Thyroid gland (tissue), 4 donors: ENCODE results near the gene ZMYM4. TPM values are rescaled to one million over a fixed set of nuclear protein-coding genes. Genes with fewer than 3 reads are reported as not detected.

Experiments used
- DNase-seq, 2 donors: peaks; one replicate each; pipeline ENCODE4 v3.0.0-alpha.2; 2019
- H3K27ac ChIP-seq, 3 donors: fragments of 200-600 bp; sonication (generic); 1 replicate in 2 of 3; 2 replicates in 1 of 3; pipeline ENCODE4 v1.5.1; 2016 to 2019; ENCODE audit warnings: mild to moderate bottlenecking in 1 of 3, moderate library complexity in 1 of 3
- H3K27me3 ChIP-seq: fragments of 200-600 bp; sonication (generic); one replicate; pipeline ENCODE4 v1.5.1; 2019
- H3K36me3 ChIP-seq, 2 donors: fragments of 200-600 bp; sonication (generic); one replicate each; pipeline ENCODE4 v1.5.1; 2016 to 2019
- H3K4me1 ChIP-seq, 2 donors: fragments of 200-600 bp; sonication (generic); one replicate each; pipeline ENCODE4 v1.5.1; 2017 to 2019
- H3K4me3 ChIP-seq, 3 donors: fragments of 200-600 bp; sonication (generic); replicated peaks in 1 of 3; 1 replicate in 2 of 3; 2 replicates in 1 of 3; pipeline ENCODE4 v1.5.1; 2016; ENCODE audit warnings: mild to moderate bottlenecking in 1 of 3
- H3K9me3 ChIP-seq: fragments of 200-600 bp; sonication (generic); one replicate; pipeline ENCODE4 v1.5.1; 2017
- CTCF ChIP-seq, 6 experiments: fragments of 200-600 bp in 3 of 6; fragments of 450-650 bp in 3 of 6; sonication (generic) in 3 of 6; IDR thresholded peaks; one replicate each; pipeline ENCODE4 v1.5.1; 2016 to 2019; ENCODE audit warnings: antibody characterized with exemption in 6 of 6, mild to moderate bottlenecking in 2 of 6, inconsistent platforms in 1 of 6, moderate library complexity in 1 of 6
- POLR2A ChIP-seq, 2 donors: fragments of 450-650 bp; IDR thresholded peaks; one replicate each; pipeline ENCODE4 v1.6.1; 2017; ENCODE audit warnings: antibody characterized with exemption in 2 of 2, mild to moderate bottlenecking in 2 of 2, moderate library complexity in 1 of 2
- WGBS, 2 donors: methylation state at CpG; one replicate each; pipeline ENCODE4 v1.1.5; 2017; 5-methylcytosine and 5-hydroxymethylcytosine counted together
- intact Hi-C: fragments of 100-400 bp; cut with DNase I; formaldehyde crosslinking; loops from one replicate; pipeline ENCODE4 v1.15.1; 2023
- total RNA-seq, 4 donors: library from RNA; depleted of rRNA; stranded (reverse); fragments of >200 nt; gene quantifications; one replicate each; pipeline ENCODE4 v1.2.3, GENCODE V29; 2016

The ZMYM4 gene
- total RNA-seq, 4 donors from 2014 or later: 46.8 to 71.6 (median 56.0) TPM

- H3K27me3 ChIP-seq: no peaks in the 10 kb centered on the region
- WGBS, 2 donors: 80 to 89% methylated on average over 1 of the region's 1 CpG
- intact Hi-C loops: no loop called here
These were observed 66.0 kb downstream of the ZMYM4 start for GRCh38 chr1:35334485-35334884.

GRCh38 chr1:35340519-35340918, 72.0 kb downstream of the ZMYM4 start:
- intact Hi-C loops: no loop called here
- H3K27ac ChIP-seq: no peak overlapping the region
- no peaks in the 10 kb centered on the region for H3K9me3 ChIP-seq
- DNase-seq: no peak
- TF ChIP-seq POLR2A (IDR thresholded peaks at IDR 0.05): no peak
- TF ChIP-seq CTCF (IDR thresholded peaks at IDR 0.05): no peak
- no peaks in the 10 kb centered on the region for H3K36me3 ChIP-seq
- 91 to 100% methylated on average over 2 of the region's 2 CpGs for whole genome bisulfite sequencing, 2 donors
- no peak overlapping the region for H3K4me3 ChIP-seq
- H3K27me3 ChIP-seq: no peaks in the 10 kb centered on the region
- H3K4me1 ChIP-seq: no peaks in the 10 kb centered on the region

More at GRCh38 chr1:35334485-35334884, 66.0 kb downstream of the ZMYM4 start:
- TF ChIP-seq POLR2A (IDR thresholded peaks at IDR 0.05) (no peak), CTCF (IDR thresholded peaks at IDR 0.05) (no peak)
- H3K9me3 ChIP-seq: no peaks in the 10 kb centered on the region
- no peak for DNase-seq
- H3K4me3 ChIP-seq: no peak overlapping the region
- H3K4me1 ChIP-seq: no peaks in the 10 kb centered on the region
- no peak overlapping the region for H3K27ac ChIP-seq
- no peaks in the 10 kb centered on the region for H3K36me3 ChIP-seq

GRCh38 chr1:35345439-35345981, 77.0 kb downstream of the ZMYM4 start:
- no peak overlapping the region for H3K27ac ChIP-seq
- intact Hi-C loops: no loop called here
- TF ChIP-seq CTCF (IDR thresholded peaks at IDR 0.05): no peak
- TF ChIP-seq POLR2A (IDR thresholded peaks at IDR 0.05): no peak
- H3K9me3 ChIP-seq: no peaks in the 10 kb centered on the region
- 90 to 94% methylated on average over 13 of the region's 13 CpGs for WGBS, 2 donors
- no peak overlapping the region for H3K4me3 ChIP-seq
- no peaks in the 10 kb centered on the region for H3K27me3 ChIP-seq
- no peaks in the 10 kb centered on the region for H3K4me1 ChIP-seq
- no peak for DNase-seq
- H3K36me3 ChIP-seq: no peaks in the 10 kb centered on the region

- DNase-seq: no peak
- H3K4me1 ChIP-seq: no peaks in the 10 kb centered on the region
- H3K36me3 ChIP-seq: no peaks in the 10 kb centered on the region
- intact Hi-C loops: no loop called here
- H3K4me3 ChIP-seq: no peak overlapping the region
- WGBS, 2 donors: 90 to 95% methylated on average over 6 of the region's 6 CpGs
- H3K27me3 ChIP-seq: no peaks in the 10 kb centered on the region
- H3K27ac ChIP-seq: no peak overlapping the region
- TF ChIP-seq POLR2A (IDR thresholded peaks at IDR 0.05) (no peak), CTCF (IDR thresholded peaks at IDR 0.05) (no peak)
- no peaks in the 10 kb centered on the region for H3K9me3 ChIP-seq
These were observed 82.4 kb downstream of the ZMYM4 start for GRCh38 chr1:35350872-35351271.

GRCh38 chr1:35359995-35360394, 91.5 kb downstream of the ZMYM4 start:
- H3K27me3 ChIP-seq: no peaks in the 10 kb centered on the region
- H3K4me3 ChIP-seq: no peak overlapping the region
- H3K9me3 ChIP-seq: no peaks in the 10 kb centered on the region
- no peaks in the 10 kb centered on the region for H3K36me3 ChIP-seq
- TF ChIP-seq POLR2A (IDR thresholded peaks at IDR 0.05) (no peak), CTCF (IDR thresholded peaks at IDR 0.05) (no peak)
- no peak overlapping the region for H3K27ac ChIP-seq
- H3K4me1 ChIP-seq: peaks cover 0 to 8% of the 10 kb centered on the region in 2 donors
- DNase-seq: no peak
- intact Hi-C loops: no loop called here
